Endothelial cell of umbilical vein (primary cell): ENCODE data around the gene OR6P1. TPM values are rescaled to one million over a fixed set of nuclear protein-coding genes. Genes with fewer than 3 reads are reported as not detected.

Source experiments
- BruUV-seq: library from RNA; stranded (reverse); fragments of 400-500 nt; replicated peaks from 2 replicates; lab custom pipeline; 2021; lab: Mats Ljungman, UMichigan
- CTCF ChIA-PET: fragments of 300-600, 350-600 bp; sonication (Branson Sonifier 250); formaldehyde crosslinking; loops from one replicate; lab custom pipeline; 2021; ENCODE audit warnings: antibody characterized with exemption, inconsistent platforms; lab: Charles Lee
- POLR2A ChIA-PET: fragments of 300-600, 350-600 bp; sonication (Branson Sonifier 250); formaldehyde crosslinking; loops from one replicate; lab custom pipeline; 2021; ENCODE audit warnings: antibody characterized with exemption, inconsistent platforms; lab: Charles Lee
- DNase-seq: peaks from one replicate; pipeline ENCODE4 v3.0.0-alpha.2; 2011; ENCODE audit warnings: low read depth, low spot score
- FAIRE-seq: peaks from 2 replicates; lab custom pipeline; 2011; peaks lifted over from hg19 to GRCh38; lab: Jason Lieb, UNC
- H2AFZ ChIP-seq: 2 replicates; pipeline ENCODE4 v1.6.0; 2012; ENCODE audit warnings: low read depth, low read length, control low read depth, inconsistent platforms
- H3K27ac ChIP-seq: 2 replicates; pipeline ENCODE4 v1.5.1; 2011; ENCODE audit warnings: low read depth, mild to moderate bottlenecking, control low read depth, low read length, moderate library complexity; ENCODE audit not compliant: insufficient read depth
- H3K27me3 ChIP-seq, 2 experiments: 2 replicates each; pipeline versions ENCODE4 v1.6.0 to v1.6.1; 2011; ENCODE audit warnings: low read length in 2 of 2, mixed read lengths in 1 of 2; ENCODE audit not compliant: control insufficient read depth in 2 of 2, insufficient read depth in 2 of 2
- H3K36me3 ChIP-seq, 2 experiments: 2 replicates in 1 of 2; 3 replicates in 1 of 2; pipeline ENCODE4 v1.5.1; 2011; ENCODE audit warnings: low read length in 2 of 2, mild to moderate bottlenecking in 1 of 2, moderate library complexity in 1 of 2; ENCODE audit not compliant: control insufficient read depth in 2 of 2, insufficient read depth in 2 of 2; ENCODE audit errors: extremely low read depth in 1 of 2
- H3K4me1 ChIP-seq: 3 replicates; pipeline ENCODE4 v1.5.1; 2011; ENCODE audit warnings: mild to moderate bottlenecking, low read length; ENCODE audit not compliant: control insufficient read depth, insufficient read depth; ENCODE audit errors: extremely low read depth
- H3K4me2 ChIP-seq: 2 replicates; pipeline ENCODE4 v1.6.1; 2011; ENCODE audit warnings: low read length, control low read depth, mixed read lengths; ENCODE audit not compliant: insufficient read depth
- H3K4me3 ChIP-seq, 3 experiments: fragments of 200-600 bp in 1 of 3; sonication (generic), shearing (Covaris generic) in 1 of 3; replicated peaks in 1 of 3; 2 replicates each; pipeline ENCODE4 v1.5.1; 2011 to 2016; ENCODE audit warnings: control low read depth in 3 of 3, low read length in 3 of 3, mild to moderate bottlenecking in 2 of 3, inconsistent platforms in 1 of 3, low read depth in 1 of 3, moderate library complexity in 1 of 3; ENCODE audit not compliant: insufficient read depth in 1 of 3
- H3K79me2 ChIP-seq: 2 replicates; pipeline ENCODE4 v1.6.0; 2012; ENCODE audit warnings: low read length, inconsistent platforms; ENCODE audit not compliant: control insufficient read depth, insufficient read depth
- H3K9ac ChIP-seq: replicated peaks from 2 replicates; pipeline ENCODE3; 2011; ENCODE audit warnings: low read length, control low read depth; ENCODE audit not compliant: insufficient read depth; ENCODE audit errors: extremely low read depth
- H3K9me1 ChIP-seq: replicated peaks from 3 replicates; pipeline ENCODE4 v1.6.0; 2011; ENCODE audit warnings: mild to moderate bottlenecking, low read length; ENCODE audit not compliant: control insufficient read depth, insufficient read depth; ENCODE audit errors: extremely low read depth
- H3K9me3 ChIP-seq: replicated peaks from 2 replicates; pipeline ENCODE4 v1.5.1; 2012; ENCODE audit warnings: low read length, inconsistent platforms; ENCODE audit not compliant: control insufficient read depth, insufficient read depth
- H4K20me1 ChIP-seq: replicated peaks from 2 replicates; pipeline ENCODE3; 2011; ENCODE audit warnings: mild to moderate bottlenecking, low read length; ENCODE audit not compliant: control insufficient read depth, insufficient read depth; ENCODE audit errors: extremely low read depth
- CTCF ChIP-seq, 2 donors: IDR thresholded peaks; 1 replicate in 1 of 2; 2 replicates in 1 of 2; pipeline ENCODE4 v1.5.1; 2011; ENCODE audit warnings: low read length in 2 of 2, mild to moderate bottlenecking in 2 of 2, moderate library complexity in 2 of 2, control low read depth in 1 of 2, inconsistent platforms in 1 of 2, low read depth in 1 of 2; ENCODE audit not compliant: insufficient read depth in 1 of 2; ENCODE audit errors: extremely low read depth in 1 of 2
- EZH2 ChIP-seq: IDR thresholded peaks from 2 replicates; pipeline ENCODE4 v1.6.1; 2012; ENCODE audit warnings: borderline replicate concordance, low read depth, mild to moderate bottlenecking, moderate library complexity, low read length, inconsistent platforms; ENCODE audit not compliant: severe bottlenecking
- FOS ChIP-seq: IDR thresholded peaks from 2 replicates; pipeline ENCODE4 v1.6.1; 2011; ENCODE audit warnings: mild to moderate bottlenecking, low read length, moderate library complexity, borderline replicate concordance; ENCODE audit not compliant: insufficient read depth
- GATA2 ChIP-seq: IDR thresholded peaks from 2 replicates; pipeline ENCODE4 v1.7.0; 2011; ENCODE audit warnings: low read depth, mild to moderate bottlenecking, moderate library complexity, mixed read lengths, low read length; ENCODE audit not compliant: insufficient read length, insufficient read depth
- JUN ChIP-seq: IDR thresholded peaks from 2 replicates; pipeline ENCODE4 v1.6.1; 2011; ENCODE audit warnings: borderline replicate concordance, low read depth; ENCODE audit not compliant: insufficient read length, insufficient read depth
- MAX ChIP-seq: IDR thresholded peaks from 2 replicates; pipeline ENCODE4 v1.6.1; 2011; ENCODE audit not compliant: insufficient read depth, insufficient read length
- MYC ChIP-seq: IDR thresholded peaks from one replicate; pipeline ENCODE4 v1.6.1; 2011; ENCODE audit warnings: mild to moderate bottlenecking, low read depth, low read length
- POLR2A ChIP-seq: IDR thresholded peaks from 2 replicates; pipeline ENCODE4 v1.6.1; 2012; ENCODE audit warnings: low read depth, mild to moderate bottlenecking, control low read depth, low read length
- POLR2AphosphoS5 ChIP-seq: IDR thresholded peaks from 2 replicates; pipeline ENCODE4 v1.6.1; 2012; ENCODE audit warnings: low read depth, mild to moderate bottlenecking, control low read depth, low read length, moderate library complexity; ENCODE audit not compliant: insufficient read depth
- dilution Hi-C: fragments of 300-500 bp; cut with MboI; formaldehyde crosslinking; loops from one replicate; pipeline ENCODE4 v1.15.0; 2019; ENCODE audit warnings: low sequenced_read_pairs; ENCODE audit not compliant: extremely low pct_ligation_motif_present
- intact Hi-C: fragments of 100-400 bp; cut with micrococcal nuclease; formaldehyde crosslinking; loops from one replicate; pipeline ENCODE4 v1.10.0; 2022
- polyA plus RNA-seq, 4 experiments: library from polyadenylated mRNA; depleted of rRNA in 3 of 4; stranded (reverse) in 3 of 4; unstranded in 1 of 4; fragments of >200 nt; gene quantifications; 2 replicates each; pipeline versions ENCODE4 v1.2.1 to v1.2.3, GENCODE V29; 2011 to 2012; ENCODE audit warnings: missing spikeins in 1 of 4
- total RNA-seq: library from RNA; stranded (reverse); gene quantifications from 2 replicates; pipeline ENCODE4 v1.2.3, GENCODE V29; 2021

The OR6P1 gene
- total and polyA plus RNA-seq, 2 donors (not counting 3 experiments of a cell fraction or from before 2014, with no cell fraction given): not detected

GRCh38 chr1:158611916-158612315 lies 41.5 kb upstream of the OR6P1 start:
- CTCF ChIA-PET: interaction anchor here (0.6 kb wide), 1 partner anchor 11 kb away, joined by 3 read pairs; no protein-coding TSS in a partner anchor
- POLR2A ChIA-PET: no interaction called here
- FAIRE-seq (no peak), DNase-seq (no peak)
- H3K27ac ChIP-seq: no peak overlapping the region
- H3K4me3 ChIP-seq: no peak overlapping the region
- H3K4me2 ChIP-seq: no peak overlapping the region
- H4K20me1 ChIP-seq: no peaks in the 10 kb centered on the region
- H3K79me2 ChIP-seq: no peaks in the 10 kb centered on the region
- BruUV-seq: no TSS peak
- no peak overlapping the region for H3K9ac ChIP-seq
- TF ChIP-seq FOS (no peak), CTCF (IDR thresholded peaks at IDR 0.05; ENCODE audit: extremely low read depth in 1 of 2, insufficient read depth in 1 of 2, low read depth in 1 of 2, low read length in 2 of 2) (no peak), GATA2 (no peak), MYC (no peak), POLR2AphosphoS5 (no peak), JUN (no peak), MAX (no peak), POLR2A (no peak), EZH2 (no peak)
- no peaks in the 10 kb centered on the region for H3K4me1 ChIP-seq
- no peaks in the 10 kb centered on the region for H3K9me1 ChIP-seq
- intact Hi-C loops: no loop called here
- H3K27me3 ChIP-seq: no peaks in the 10 kb centered on the region
- H3K36me3 ChIP-seq: no peaks in the 10 kb centered on the region
- H2AFZ ChIP-seq: no peak overlapping the region
- no peaks in the 10 kb centered on the region for H3K9me3 ChIP-seq
- dilution Hi-C loops: no loop called here
